OCI-LY3 (cell line): ENCODE data around the gene FBXL14.

Experiments
- H2AFZ ChIP-seq: fragments of 200-600, 300-600 bp; shearing (Covaris generic); 2 replicates; pipeline ENCODE4 v1.6.0; 2014; ENCODE audit warnings: antibody characterized with exemption, low read depth, low read length
- H3K27ac ChIP-seq: fragments of 200-600, 300-600 bp; sonication (generic); 2 replicates; pipeline ENCODE4 v1.5.1; 2014; ENCODE audit warnings: mild to moderate bottlenecking, low read length, moderate library complexity, mixed read lengths
- H3K27me3 ChIP-seq: fragments of 200-600, 300-600 bp; sonication (generic); 2 replicates; pipeline ENCODE4 v1.6.1; 2014; ENCODE audit warnings: low read depth, low read length, mixed read lengths
- H3K36me3 ChIP-seq: fragments of 200-600, 300-600 bp; sonication (generic); replicated peaks from 2 replicates; pipeline ENCODE3; 2014; ENCODE audit warnings: low read depth, low read length, mixed read lengths
- H3K4me1 ChIP-seq: fragments of 300-600, 200-600 bp; sonication (generic); 2 replicates; pipeline ENCODE4 v1.6.1; 2014; ENCODE audit warnings: low read length, mixed read lengths
- H3K4me2 ChIP-seq: fragments of 200-600, 300-600 bp; sonication (generic); 2 replicates; pipeline ENCODE4 v1.6.1; 2014; ENCODE audit warnings: low read length, mixed read lengths
- H3K4me3 ChIP-seq: fragments of 300-600, 200-600 bp; sonication (generic); 2 replicates; pipeline ENCODE4 v1.5.1; 2014; ENCODE audit warnings: antibody characterized with exemption, mild to moderate bottlenecking, low read length, moderate library complexity
- H3K79me2 ChIP-seq: fragments of 300-600, 200-600 bp; shearing (Covaris generic); 2 replicates; pipeline ENCODE4 v1.6.1; 2014; ENCODE audit warnings: mild to moderate bottlenecking, low read length, mixed read lengths
- H3K9ac ChIP-seq: fragments of 300-600, 200-600 bp; shearing (Covaris generic); 2 replicates; pipeline ENCODE4 v1.6.0; 2014; ENCODE audit warnings: mild to moderate bottlenecking, low read length, moderate library complexity
- H3K9me3 ChIP-seq: fragments of 200-600, 300-600 bp; shearing (Covaris generic); 2 replicates; pipeline ENCODE4 v1.6.1; 2014; ENCODE audit warnings: low read length, mixed read lengths; ENCODE audit not compliant: insufficient read depth
- H4K20me1 ChIP-seq: fragments of 200-600, 300-600 bp; sonication (generic); 2 replicates; pipeline ENCODE4 v1.6.1; 2016; ENCODE audit warnings: low read length, mixed read lengths; ENCODE audit not compliant: insufficient read depth
- EZH2phosphoT487 ChIP-seq: fragments of 200-600 bp; shearing (Covaris generic); IDR thresholded peaks from 2 replicates; pipeline ENCODE4 v1.6.1; 2018; ENCODE audit warnings: antibody characterized with exemption, mixed run types, low read depth
- TF ChIP-seq, protein P1 (sequence below): fragments of 200-600, 300-600 bp; sonication (generic); IDR thresholded peaks from 2 replicates; pipeline ENCODE4 v1.5.1; 2014; ENCODE audit warnings: antibody characterized with exemption, low read length, low read depth

Gene FBXL14

DNA sequence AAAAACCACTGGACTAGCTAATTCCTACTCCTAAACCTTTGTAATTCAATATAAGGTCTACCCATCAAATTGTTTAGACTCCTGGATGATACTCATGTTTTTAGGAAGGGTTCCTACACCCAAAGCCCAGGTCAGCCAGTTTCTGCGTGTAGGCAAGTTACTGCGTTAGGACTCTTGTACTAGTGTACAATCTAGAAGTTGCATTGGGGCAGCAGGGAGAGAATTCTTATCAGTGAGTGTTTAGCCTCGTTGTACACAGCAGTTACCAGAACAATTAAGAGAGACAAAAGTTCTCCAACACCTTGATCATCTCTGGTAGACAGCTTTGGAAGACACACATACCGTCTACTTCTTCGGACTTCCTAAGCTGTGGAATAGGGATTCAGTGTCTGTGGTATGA, 29.2 kb downstream of the FBXL14 start:
- no peaks in the 10 kb centered on the region for H3K36me3 ChIP-seq
- no peak overlapping the region for H2AFZ ChIP-seq
- H3K27ac ChIP-seq: no peak overlapping the region
- peaks cover 7% of the 10 kb centered on the region; the same call in 1 of the 2 replicates for H3K27me3 ChIP-seq
- H3K4me3 ChIP-seq: no peak overlapping the region
- TF ChIP-seq, protein P1, sequence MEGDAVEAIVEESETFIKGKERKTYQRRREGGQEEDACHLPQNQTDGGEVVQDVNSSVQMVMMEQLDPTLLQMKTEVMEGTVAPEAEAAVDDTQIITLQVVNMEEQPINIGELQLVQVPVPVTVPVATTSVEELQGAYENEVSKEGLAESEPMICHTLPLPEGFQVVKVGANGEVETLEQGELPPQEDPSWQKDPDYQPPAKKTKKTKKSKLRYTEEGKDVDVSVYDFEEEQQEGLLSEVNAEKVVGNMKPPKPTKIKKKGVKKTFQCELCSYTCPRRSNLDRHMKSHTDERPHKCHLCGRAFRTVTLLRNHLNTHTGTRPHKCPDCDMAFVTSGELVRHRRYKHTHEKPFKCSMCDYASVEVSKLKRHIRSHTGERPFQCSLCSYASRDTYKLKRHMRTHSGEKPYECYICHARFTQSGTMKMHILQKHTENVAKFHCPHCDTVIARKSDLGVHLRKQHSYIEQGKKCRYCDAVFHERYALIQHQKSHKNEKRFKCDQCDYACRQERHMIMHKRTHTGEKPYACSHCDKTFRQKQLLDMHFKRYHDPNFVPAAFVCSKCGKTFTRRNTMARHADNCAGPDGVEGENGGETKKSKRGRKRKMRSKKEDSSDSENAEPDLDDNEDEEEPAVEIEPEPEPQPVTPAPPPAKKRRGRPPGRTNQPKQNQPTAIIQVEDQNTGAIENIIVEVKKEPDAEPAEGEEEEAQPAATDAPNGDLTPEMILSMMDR: no peak
- no peak for TF ChIP-seq EZH2phosphoT487
- H3K79me2 ChIP-seq: peaks cover 32% of the 10 kb centered on the region
- H3K9me3 ChIP-seq: no peaks in the 10 kb centered on the region
- peaks cover 31% of the 10 kb centered on the region for H3K4me1 ChIP-seq
- no peak overlapping the region for H3K4me2 ChIP-seq
- H4K20me1 ChIP-seq: no peaks in the 10 kb centered on the region
- H3K9ac ChIP-seq: no peak overlapping the region

DNA sequence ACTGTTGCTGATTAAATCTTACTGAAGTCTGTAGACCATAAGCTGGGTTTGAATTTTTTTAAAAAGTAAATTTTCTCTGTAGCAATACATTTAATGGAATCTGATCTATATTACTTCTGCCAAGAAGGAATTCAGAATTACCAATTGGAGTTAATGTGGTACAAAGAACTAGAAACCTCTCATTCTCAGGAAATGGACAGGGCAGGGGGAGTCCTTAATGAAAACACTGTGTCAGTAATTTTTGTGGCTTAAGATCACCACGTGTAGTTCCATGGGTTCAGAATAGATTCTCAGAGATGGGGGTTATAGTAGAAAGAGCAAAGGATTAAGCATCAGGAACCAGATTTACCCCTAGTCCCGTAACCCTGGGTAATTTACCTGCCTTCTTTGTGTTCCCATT, 30.3 kb downstream of the FBXL14 start:
- peaks cover 21% of the 10 kb centered on the region for H3K4me1 ChIP-seq
- H3K36me3 ChIP-seq: no peaks in the 10 kb centered on the region
- 0 out of 2 replicates have a peak, but pooled peaks cover 4% of the 10 kb centered on the region for H3K27me3 ChIP-seq

DNA sequence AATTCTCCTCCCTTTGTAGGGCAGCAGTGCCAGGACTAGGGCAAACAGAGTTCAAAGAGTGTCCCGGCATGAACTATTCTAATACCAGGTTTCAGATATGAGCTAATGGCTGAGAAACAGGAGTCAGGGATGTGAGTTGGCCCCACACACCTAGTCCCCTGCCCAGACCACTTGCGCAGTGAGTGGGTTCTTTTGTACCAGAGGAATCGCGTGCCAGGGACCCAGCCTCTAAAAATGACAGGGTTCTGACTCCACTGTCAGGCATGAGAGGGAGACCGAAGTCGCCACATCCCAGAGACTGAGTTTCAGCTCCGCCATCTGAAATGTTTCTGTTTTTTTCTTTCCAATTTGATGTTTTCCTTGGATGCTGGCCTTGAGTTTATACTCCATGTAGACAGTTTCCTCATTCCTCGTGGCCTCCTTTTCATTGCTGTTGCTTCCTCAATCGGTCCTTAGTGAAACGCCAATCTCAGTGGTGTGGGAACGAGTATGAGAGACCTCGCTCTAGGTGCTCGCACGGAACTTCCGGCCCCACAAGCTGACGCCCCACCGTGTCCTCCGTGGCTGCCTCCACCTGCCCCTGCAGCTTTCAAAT, 31.5 kb downstream of the FBXL14 start:
- H3K79me2 ChIP-seq: peaks cover 30% of the 10 kb centered on the region
- peaks cover 14% of the 10 kb centered on the region for H3K4me1 ChIP-seq

More for the DNA sequence above, 30.3 kb downstream of the FBXL14 start:
- no peak overlapping the region for H3K4me3 ChIP-seq
- no peaks in the 10 kb centered on the region for H3K9me3 ChIP-seq
- H3K27ac ChIP-seq: no peak overlapping the region
- H3K79me2 ChIP-seq: peaks cover 27% of the 10 kb centered on the region
- H3K9ac ChIP-seq: no peak overlapping the region
- no peak overlapping the region for H2AFZ ChIP-seq
- H4K20me1 ChIP-seq: no peaks in the 10 kb centered on the region
- TF ChIP-seq, protein P1: no peak
- no peak for TF ChIP-seq EZH2phosphoT487
- H3K4me2 ChIP-seq: no peak overlapping the region

DNA sequence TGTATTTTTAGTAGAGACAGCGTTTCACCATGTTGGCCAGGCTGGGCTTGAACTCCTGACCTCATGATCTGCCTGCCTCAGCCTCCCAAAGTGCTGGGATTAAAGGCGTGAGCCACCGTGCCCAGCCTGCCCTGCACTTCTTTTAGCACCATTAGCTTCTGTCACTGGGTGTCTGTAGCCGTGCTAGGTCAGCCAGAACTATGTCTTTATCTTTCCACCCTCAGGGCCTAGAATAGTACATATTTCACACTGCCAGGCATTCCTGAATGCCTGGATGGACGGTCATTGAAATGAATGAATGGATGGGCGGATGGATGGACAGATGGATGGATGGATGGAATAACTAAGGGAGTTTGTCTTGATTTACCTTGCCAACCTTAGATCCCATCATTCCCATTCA, 33.7 kb downstream of the FBXL14 start:
- H3K9ac ChIP-seq: no peak overlapping the region
- H3K36me3 ChIP-seq: no peaks in the 10 kb centered on the region
- H3K4me3 ChIP-seq: no peak overlapping the region
- H3K79me2 ChIP-seq: peaks cover 37% of the 10 kb centered on the region
- no peaks in the 10 kb centered on the region for H4K20me1 ChIP-seq
- no peak overlapping the region for H3K27ac ChIP-seq
- H3K4me1 ChIP-seq: peaks cover 13% of the 10 kb centered on the region
- H3K27me3 ChIP-seq: no peaks in the 10 kb centered on the region
- no peak overlapping the region for H3K4me2 ChIP-seq
- H3K9me3 ChIP-seq: no peaks in the 10 kb centered on the region
- no peak overlapping the region for H2AFZ ChIP-seq
- TF ChIP-seq, protein P1: no peak
- no peak for TF ChIP-seq EZH2phosphoT487

More for the DNA sequence above, 31.5 kb downstream of the FBXL14 start:
- Histone ChIP-seq H3K4me2 (peak overlapping the region; percentile 57), H3K27ac (no peak overlapping the region), H3K4me3 (peak overlapping the region; percentile 40), H3K27me3 (0 out of 2 replicates have a peak, but pooled peaks cover 2% of the 10 kb centered on the region), H3K36me3 (no peaks in the 10 kb centered on the region), H4K20me1 (no peaks in the 10 kb centered on the region), H3K9ac (no peak overlapping the region), H3K9me3 (no peaks in the 10 kb centered on the region), H2AFZ (no peak overlapping the region)
- no peak for TF ChIP-seq EZH2phosphoT487
- TF ChIP-seq, protein P1: no peak
